Stimulated activated CD8-positive, alpha-beta memory T cell treated with anti-CD3 and anti-CD28 coated beads, Interleukin-15, amount 100 ng/mL, for 1 hour (primary cell): ENCODE measurements around the gene ZNF366.

Experiments used
- DNase-seq: peaks from one replicate; pipeline ENCODE4 v3.0.0-alpha.2; 2020; ENCODE audit warnings: low read depth

The ZNF366 gene

GRCh38 chr5:72507231-72507906 lies at the start of gene ZNF366:
Gene ZNF366 (minus strand): TSS chr5:72507410. CDS start chr5:72461496, 45,914 bp downstream.
- no peak for DNase-seq

DNA sequence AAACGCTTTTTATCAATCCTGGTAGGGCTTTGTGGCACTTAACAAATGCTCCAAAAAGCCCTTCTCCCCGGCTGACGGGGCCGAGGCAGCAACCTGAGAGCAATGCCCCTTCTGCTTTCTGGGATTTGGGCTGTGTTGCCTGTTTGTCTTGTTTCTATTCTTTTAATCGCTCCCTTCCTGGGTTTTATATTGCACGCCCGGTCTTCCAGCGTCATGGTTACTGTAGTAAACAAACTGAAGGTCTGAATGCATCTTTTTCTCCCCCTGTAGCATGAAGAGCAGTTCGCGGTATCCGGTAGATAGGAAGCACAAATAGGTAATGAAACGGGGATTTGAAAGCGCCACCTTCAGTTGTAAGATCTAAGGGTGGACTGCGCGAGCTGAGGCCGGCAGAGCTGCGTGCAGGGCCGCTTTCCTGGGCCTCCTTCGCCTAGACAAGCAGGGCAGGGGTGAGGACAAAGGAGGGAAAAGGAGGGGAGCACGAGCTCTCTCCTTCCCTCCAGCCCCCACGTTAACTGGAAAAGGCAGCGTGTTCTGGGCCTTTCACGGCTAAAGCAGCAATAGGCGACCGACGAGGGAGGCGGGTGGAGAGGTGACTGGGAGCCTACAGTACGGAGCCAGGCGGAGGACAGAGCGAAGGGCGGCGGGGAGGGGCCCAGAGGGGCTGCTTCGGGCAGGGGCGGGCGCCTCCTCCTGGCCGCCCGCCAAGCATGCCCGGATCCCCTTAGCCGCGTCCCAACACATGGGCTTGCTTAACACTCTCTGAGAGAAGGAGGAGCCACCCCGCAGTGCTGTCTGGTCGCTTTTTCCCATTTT lies 49.3 kb upstream of the ZNF366 start:
- no peak for DNase-seq

DNA sequence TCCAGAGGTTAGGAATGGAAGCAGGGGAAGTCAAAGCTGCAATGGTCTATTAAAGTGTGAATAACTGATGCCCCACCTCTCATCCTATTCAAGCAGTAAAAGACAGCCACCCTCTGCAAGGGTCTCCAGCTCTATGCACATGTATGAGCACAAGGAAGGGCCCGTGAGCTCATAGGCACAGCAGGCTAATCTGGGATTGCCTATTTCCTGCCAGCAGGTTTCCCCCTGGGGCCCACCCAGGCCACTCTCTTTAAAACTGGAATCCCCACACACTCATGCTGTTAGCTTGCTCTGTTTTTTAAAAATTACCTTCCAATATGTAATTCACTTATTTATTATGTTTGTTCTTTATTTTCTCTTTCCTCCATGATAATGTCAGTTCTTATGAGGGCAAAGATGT lies 48.7 kb upstream of the ZNF366 start:
- DNase-seq = no peak

DNA sequence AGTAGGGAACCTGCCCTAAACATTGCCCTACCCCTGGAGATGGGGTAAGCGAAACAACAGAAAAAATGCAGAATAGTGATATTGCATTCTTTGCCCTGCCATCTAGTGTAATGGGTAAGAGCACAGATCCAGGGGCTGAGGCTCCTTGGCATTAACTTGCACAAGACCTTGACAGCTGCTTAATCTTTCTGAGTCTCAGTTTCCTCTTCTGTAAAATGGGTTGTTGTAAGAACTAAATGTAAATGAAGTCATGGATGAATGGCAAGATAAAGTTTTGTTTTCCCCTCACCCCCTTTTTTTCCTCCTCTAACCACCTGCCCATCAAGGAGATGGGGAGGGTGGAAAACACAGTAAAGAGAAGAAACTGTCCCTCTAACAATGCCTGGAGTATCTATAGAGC lies 47.7 kb upstream of the ZNF366 start:
- DNase-seq = no peak

DNA sequence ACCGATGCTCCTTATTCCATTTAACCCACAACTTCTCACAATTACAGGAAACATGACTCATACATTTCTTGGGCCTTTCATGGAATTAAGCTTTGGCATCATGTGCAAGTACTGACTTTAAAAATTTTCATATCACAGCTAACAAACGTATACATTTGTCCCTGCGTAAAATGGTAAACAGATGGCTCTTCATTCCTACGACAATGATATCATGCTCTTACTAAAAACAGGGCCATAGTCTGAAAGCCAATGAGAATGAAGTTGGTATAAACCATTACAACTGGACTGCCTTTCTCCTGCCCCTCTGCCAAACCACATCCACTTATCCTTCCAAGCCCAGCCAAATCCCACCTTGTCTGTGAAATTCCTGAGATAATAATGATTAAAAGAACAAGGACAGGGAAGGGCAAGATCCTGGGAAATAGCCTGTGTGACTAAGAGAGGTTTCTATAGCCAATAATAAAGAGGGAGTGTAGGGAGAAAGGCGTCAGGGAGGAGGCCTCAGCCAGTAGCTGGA lies 44.9 kb upstream of the ZNF366 start:
- DNase-seq = no peak

DNA sequence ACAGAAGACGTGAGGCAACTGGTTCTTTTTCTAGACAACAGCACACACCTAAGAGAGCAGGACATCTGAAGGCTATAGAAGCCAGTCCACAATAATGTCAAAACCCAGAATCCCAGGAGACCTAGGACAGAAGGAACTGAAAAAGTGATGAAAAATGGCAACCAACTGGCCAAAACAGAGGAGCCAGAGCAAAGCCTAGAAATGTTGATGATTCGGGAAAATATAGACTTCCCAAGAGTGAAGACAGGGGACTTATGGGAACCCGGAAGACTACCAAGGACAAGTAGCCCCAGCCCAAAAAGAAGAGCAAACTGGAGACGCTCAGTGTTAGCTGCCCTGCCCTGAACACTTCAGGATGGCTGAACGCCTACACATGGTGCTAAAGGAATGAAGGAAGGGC lies 43.4 kb upstream of the ZNF366 start:
- no peak for DNase-seq

GRCh38 chr5:72543811-72544210 lies 36.6 kb upstream of the ZNF366 start:
- DNase-seq = no peak

DNA sequence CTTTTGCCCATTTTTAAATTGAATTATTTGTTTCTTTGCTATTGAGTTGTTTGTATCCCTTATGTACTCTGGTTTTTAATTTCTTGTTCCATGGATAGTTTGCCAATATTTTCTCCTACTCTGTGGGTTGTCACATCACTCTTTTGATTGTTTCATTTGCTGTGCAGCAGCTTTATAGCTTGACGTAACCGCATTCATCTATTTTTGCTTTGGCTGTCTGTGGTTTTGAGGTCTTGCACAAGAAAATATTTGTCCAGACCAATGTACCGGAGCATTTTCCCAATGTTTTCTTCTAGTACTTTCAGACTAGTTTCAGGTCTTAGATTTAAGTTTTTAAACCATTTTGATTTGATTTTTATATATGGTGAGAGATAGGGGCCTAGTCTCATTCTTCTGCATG lies 36.2 kb upstream of the ZNF366 start:
- no peak for DNase-seq

DNA sequence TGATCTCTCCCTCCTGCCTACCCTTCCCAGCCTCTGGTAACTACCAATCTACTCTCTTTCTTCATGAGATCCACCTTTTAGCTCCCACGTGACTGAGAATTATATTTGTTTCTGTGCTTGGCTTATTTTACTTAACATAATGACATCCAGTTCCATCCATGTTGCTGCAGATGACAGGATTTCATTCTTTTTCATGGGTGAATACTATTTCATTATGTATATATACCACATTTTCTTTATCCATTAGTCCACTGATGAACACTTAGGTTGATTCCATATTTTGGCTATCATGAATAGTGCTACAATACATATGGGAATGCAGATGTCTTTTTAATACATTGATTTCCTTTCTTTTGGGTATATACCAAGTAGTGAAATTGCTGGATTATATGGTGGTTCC lies 35.5 kb upstream of the ZNF366 start:
- DNase-seq = no peak

- DNase-seq = no peak
Observed at GRCh38 chr5:72541501-72542225, 34.5 kb upstream of the ZNF366 start.

DNA sequence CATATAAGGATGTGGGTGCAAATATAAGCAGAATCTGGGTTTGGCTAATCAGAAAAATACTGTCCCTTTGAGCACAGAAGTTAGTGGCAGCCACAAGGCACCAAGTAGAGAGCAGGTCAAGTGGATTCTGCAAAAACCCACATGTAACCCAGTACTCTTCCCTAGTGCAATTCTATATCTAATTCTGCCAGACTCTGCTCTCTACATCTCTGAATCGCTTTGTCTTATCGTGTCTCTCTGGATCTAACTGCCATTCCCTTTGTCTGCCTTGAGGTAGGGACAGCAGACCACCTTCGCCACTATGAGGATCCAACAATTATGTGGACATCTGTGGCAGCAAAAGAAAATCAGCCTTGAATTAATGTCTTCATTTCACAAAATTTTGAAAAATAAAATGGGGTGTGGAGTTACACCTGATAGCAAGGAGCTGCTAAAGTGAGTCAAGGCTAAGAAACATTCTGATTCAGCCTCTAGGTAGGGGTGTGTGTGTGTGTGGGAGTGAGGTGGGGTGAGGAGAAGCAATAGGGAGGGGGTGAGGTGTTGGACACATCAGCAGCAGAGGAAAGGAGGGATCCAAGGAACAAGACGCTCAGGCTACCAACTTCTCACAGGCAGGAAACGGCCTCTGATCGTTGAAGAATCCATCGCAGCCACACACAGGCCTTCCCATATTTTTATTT lies 33.7 kb upstream of the ZNF366 start:
- DNase-seq = no peak

- no peak for DNase-seq
Observed at GRCh38 chr5:72539726-72540125, 32.5 kb upstream of the ZNF366 start.

GRCh38 chr5:72539038-72539437 lies 31.8 kb upstream of the ZNF366 start:
- no peak for DNase-seq

DNA sequence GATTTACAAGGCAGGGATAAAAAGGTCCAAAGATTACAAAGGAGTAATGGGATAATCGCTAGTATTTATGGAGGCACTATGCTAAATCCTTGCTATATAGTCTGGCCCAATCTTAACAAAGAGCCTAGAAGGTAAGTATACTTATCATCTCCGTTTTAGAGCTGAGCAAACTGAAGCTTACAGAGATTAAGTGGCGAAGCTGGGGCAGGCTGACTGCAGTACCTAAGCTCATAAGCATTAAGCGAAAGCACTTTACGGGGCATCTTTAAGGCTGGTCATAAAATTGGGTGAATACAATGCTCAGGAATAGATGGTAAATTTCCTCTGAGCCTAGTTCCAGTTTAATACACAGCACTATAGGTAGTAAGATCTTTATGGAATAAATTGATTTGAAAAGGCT lies 30.0 kb upstream of the ZNF366 start:
- no peak for DNase-seq

DNA sequence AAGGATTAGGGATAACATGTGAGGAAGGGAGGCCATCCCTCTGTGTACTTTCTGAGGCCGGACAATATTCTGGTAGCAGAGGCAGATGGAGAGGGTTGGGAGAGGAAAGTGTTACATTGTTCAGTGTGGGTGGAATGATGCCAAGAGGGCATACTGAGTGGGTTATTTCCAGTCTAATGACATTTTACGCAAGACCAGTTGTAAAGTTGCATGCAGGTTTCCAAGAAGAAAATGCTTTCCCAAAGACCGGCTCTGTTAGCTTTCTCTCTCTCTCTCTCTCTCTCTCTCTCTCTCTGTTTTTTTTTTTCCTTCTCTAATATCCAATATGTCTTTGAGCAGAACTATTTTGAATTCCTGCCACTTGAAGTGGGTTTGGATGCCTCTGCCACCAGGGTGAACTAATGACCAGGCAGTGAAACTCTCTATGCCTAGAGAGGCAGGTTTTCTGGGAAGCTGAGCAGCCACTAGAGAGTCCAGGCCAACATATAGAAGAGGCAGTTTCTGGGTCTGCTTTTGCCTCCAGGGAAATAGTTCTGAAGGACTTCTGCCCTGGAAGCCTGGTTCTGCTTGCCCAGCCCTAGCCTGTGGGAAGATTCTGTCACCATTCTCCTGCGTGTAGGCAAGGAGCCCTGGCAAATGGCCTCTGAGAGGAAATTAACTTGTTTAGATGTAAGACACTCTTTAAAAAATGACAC lies 24.4 kb upstream of the ZNF366 start:
- DNase-seq = no peak

GRCh38 chr5:72530196-72530595 lies 23.0 kb upstream of the ZNF366 start:
- no peak for DNase-seq

GRCh38 chr5:72529383-72529782 lies 22.2 kb upstream of the ZNF366 start:
- DNase-seq = no peak

DNA sequence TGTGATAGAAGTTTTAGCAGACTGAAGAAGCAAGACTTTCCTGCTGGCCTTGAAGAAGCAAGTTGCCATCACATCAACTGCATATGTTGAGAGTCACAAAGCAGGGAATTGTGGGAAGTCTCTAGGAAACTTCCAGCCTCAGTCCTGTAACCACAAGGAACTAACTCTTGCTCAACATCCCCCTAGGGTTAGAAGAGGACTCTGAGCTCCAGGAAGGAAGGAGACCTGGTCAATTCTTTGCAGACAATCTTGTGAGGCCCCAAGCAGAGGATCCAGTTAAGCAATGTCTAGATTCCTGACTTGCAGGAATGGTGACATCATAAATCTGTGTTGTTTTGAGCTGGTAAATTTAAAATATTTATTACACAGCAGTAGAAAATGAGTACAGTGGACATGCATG lies 18.6 kb upstream of the ZNF366 start:
- DNase-seq = no peak

DNA sequence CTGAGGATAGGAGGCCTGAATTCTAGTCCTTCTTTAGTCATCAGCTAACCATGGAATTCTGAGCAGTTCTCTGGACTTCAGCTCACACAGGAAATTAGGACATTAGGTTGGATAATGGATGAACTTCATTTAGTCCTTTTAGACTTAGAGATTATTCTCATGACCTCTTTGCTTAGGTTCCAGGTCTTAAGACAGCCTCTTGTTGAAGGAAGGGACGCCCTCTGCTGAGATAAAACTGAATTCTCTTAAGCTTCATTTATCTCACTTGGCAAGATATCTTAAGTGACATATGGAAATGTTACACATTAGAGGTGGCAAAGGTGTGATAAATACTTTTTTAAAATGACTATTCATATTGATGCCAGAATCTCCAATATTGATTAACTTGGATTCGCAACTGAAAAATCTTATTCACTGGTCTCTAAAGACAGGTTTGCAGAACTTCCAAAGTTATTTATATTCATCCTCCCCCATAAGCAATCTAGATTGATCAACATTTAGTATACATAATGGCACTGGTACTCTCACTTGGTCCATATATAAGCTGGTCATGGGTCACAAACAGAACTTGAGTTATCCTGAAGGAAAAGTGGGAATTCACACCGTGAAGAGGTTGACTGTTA lies 16.9 kb upstream of the ZNF366 start:
- DNase-seq = no peak

DNA sequence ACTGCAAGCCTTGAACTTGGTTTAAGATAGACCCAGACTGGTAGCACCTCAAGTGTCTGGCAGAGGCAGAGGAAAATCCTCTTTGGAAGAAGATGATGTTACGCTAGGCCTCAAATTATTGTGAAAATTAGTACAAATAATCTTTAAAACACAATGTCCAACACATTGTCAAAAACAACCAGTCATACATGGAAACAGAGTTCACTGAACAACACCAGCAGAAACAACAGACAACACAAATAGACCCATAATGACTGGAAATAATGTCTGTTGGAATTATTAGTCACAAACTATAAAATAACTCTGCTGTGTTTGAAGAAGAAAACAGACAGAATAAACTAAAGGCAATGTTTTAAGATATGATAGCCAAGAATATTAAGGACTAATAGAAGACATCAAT lies 15.4 kb upstream of the ZNF366 start:
- DNase-seq = no peak

- no peak for DNase-seq
Observed at GRCh38 chr5:72519111-72519510, 11.9 kb upstream of the ZNF366 start.
